Transverse colon (tissue), 4 donors: ENCODE measurements around the gene CES4A.

Source experiments
- EP300 ChIP-seq: sonication (generic); formaldehyde crosslinking; IDR thresholded peaks from one replicate; pipeline ENCODE4 v1.6.1; 2017; ENCODE audit warnings: antibody characterized with exemption, low read depth
- POLR2A ChIP-seq: fragments of 450-650 bp; IDR thresholded peaks from one replicate; pipeline ENCODE4 v1.6.1; 2016; ENCODE audit warnings: antibody characterized with exemption, mild to moderate bottlenecking, moderate library complexity
- POLR2AphosphoS5 ChIP-seq, 3 donors: sonication (generic); formaldehyde crosslinking; IDR thresholded peaks; one replicate each; pipeline ENCODE4 v1.6.1; 2016; ENCODE audit warnings: antibody characterized with exemption in 3 of 3
- TF ChIP-seq, protein P1 (sequence below), 5 experiments: fragments of 200-600 bp in 3 of 5; fragments of 450-650 bp in 2 of 5; sonication (generic) in 3 of 5; IDR thresholded peaks; 1 replicate in 2 of 5; 2 replicates in 3 of 5; pipeline ENCODE4 v1.5.1; 2016 to 2017; ENCODE audit warnings: antibody characterized with exemption in 5 of 5, inconsistent platforms in 3 of 5, mild to moderate bottlenecking in 2 of 5, moderate library complexity in 1 of 5

DNA sequence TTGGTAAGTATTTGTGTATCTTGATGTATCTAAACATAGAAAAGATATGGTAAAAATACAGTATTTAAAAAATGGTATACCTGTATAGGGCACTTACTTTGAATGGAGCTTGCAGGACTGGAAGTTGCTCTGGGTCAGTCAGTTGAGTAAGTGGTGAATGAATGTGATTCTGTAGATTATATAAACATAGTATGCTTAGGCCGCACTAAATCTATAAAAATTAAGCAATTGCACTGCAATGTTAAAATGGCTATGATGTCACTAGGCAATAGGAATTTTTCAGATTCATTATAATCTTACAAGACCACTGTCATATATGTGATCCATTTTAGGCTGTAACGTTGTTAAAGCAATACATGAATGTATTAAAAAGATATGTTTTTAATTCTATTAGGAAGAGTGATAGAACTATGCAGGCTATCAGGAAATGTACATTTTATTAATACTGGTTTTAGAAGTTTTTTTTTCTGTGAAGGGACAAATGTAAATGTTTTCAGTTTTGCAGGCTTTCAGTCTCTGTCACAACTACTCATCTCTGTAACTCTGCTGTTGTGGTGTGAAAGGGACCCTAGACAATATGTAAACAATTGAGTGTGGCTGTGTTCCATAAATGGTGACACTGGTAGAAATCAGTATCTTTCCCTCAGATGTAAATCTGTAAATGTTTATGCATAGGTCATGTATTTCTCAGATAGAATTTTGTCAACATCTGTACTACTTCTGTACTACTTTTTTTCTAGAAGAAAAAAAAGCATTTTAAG is 51.1 kb downstream of the CES4A start:
- TF ChIP-seq POLR2A: no peak
- TF ChIP-seq POLR2AphosphoS5 (IDR thresholded peaks at IDR 0.05): no peak
- TF ChIP-seq, protein P1, sequence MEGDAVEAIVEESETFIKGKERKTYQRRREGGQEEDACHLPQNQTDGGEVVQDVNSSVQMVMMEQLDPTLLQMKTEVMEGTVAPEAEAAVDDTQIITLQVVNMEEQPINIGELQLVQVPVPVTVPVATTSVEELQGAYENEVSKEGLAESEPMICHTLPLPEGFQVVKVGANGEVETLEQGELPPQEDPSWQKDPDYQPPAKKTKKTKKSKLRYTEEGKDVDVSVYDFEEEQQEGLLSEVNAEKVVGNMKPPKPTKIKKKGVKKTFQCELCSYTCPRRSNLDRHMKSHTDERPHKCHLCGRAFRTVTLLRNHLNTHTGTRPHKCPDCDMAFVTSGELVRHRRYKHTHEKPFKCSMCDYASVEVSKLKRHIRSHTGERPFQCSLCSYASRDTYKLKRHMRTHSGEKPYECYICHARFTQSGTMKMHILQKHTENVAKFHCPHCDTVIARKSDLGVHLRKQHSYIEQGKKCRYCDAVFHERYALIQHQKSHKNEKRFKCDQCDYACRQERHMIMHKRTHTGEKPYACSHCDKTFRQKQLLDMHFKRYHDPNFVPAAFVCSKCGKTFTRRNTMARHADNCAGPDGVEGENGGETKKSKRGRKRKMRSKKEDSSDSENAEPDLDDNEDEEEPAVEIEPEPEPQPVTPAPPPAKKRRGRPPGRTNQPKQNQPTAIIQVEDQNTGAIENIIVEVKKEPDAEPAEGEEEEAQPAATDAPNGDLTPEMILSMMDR (IDR thresholded peaks at IDR 0.05): no peak
- no peak for TF ChIP-seq EP300
